ENCODE data around the gene ATP8B4.

The ATP8B4 gene

GRCh38 chr15:49881866-49882265 is 237.2 kb downstream of the ATP8B4 start:
- in situ Hi-C loops (cut with HindIII; ENCODE audit: low sequenced_read_pairs), result no loop called here
- DNase-seq (ENCODE audit: low read depth), result no peak
- no peak overlapping the region for H3K4me3 ChIP-seq (ENCODE audit: low read depth, low read length)
- TF ChIP-seq CTCF (IDR thresholded peaks at IDR 0.05; ENCODE audit: low read depth, low read length, missing control alignments), result no peak

DNA sequence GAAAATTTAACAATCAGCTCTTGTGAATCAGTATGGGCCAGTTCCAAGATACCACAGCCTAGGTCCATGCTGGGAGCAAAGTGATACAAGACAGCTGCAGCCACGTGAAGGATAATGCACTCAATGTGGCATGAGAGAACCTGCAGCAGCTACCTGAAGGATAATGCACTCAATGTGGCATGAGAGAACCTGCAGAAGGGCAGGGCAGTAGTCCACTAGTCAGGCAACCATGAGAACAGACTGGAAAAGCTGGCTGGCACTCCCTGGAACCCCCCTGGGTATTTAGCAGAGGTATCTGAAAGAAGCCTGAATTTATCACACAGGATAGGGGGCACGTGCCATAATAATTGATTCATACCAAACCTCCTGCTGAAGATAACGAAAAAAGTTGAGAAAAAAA is 237.6 kb downstream of the ATP8B4 start:
- DNase-seq (ENCODE audit: low read depth), result no peak
- no peak for TF ChIP-seq CTCF (IDR thresholded peaks at IDR 0.05; ENCODE audit: low read depth, low read length, missing control alignments)
- H3K4me3 ChIP-seq (ENCODE audit: low read depth, low read length), result no peak overlapping the region
- in situ Hi-C loops (cut with HindIII; ENCODE audit: low sequenced_read_pairs), result no loop called here

DNA sequence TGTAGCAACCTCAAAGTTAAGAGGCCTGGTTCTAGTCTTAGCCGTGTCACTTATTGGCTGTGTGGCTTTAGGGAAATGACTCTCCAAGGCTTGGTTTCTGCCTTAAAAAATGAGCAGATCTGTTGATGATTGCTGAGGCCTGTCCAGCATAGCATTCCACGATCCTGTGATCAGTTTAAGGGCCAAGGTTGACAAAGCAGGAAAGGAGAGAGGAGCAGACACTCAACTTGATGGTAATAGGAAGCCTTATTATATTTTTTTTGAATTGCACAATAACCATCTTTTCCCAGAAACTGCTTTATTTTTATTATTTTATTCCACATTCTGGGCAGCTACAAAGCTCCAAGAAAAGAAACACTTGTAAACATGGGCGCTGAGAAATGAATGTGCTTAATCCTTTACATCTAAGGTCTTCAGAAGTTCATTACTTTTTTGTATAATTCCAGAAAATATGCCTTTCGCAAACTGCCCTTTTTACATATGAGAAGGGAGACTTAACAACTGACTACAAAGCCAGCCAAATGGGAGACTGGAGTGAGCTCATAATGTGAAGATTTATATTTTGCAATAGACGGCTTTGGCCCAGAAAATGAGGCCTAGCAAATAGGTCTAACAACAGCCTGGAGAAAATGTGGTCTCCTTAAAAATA is 241.0 kb downstream of the ATP8B4 start:
- no peak for DNase-seq (ENCODE audit: low read depth)
- TF ChIP-seq CTCF (IDR thresholded peaks at IDR 0.05; ENCODE audit: low read depth, low read length, missing control alignments), result no peak
- H3K4me3 ChIP-seq (ENCODE audit: low read depth, low read length), result no peak overlapping the region
- in situ Hi-C loops (cut with HindIII; ENCODE audit: low sequenced_read_pairs), result no loop called here

- TF ChIP-seq CTCF (IDR thresholded peaks at IDR 0.05; ENCODE audit: low read depth, low read length, missing control alignments), result no peak
- no peak for DNase-seq (ENCODE audit: low read depth)
- H3K4me3 ChIP-seq (ENCODE audit: low read depth, low read length), result no peak overlapping the region
- in situ Hi-C loops (cut with HindIII; ENCODE audit: low sequenced_read_pairs), result no loop called here
Measured at GRCh38 chr15:49877117-49877872, 241.7 kb downstream of the ATP8B4 start.

- DNase-seq (ENCODE audit: low read depth), result no peak
- in situ Hi-C loops (cut with HindIII; ENCODE audit: low sequenced_read_pairs), result no loop called here
- no peak overlapping the region for H3K4me3 ChIP-seq (ENCODE audit: low read depth, low read length)
- no peak for TF ChIP-seq CTCF (IDR thresholded peaks at IDR 0.05; ENCODE audit: low read depth, low read length, missing control alignments)
Measured at GRCh38 chr15:49876401-49877038, 242.5 kb downstream of the ATP8B4 start.

GRCh38 chr15:49875392-49875791 is 243.6 kb downstream of the ATP8B4 start:
- no peak overlapping the region for H3K4me3 ChIP-seq (ENCODE audit: low read depth, low read length)
- no peak for DNase-seq (ENCODE audit: low read depth)
- TF ChIP-seq CTCF (IDR thresholded peaks at IDR 0.05; ENCODE audit: low read depth, low read length, missing control alignments), result no peak
- in situ Hi-C loops (cut with HindIII; ENCODE audit: low sequenced_read_pairs), result no loop called here
